Activated naive CD4-positive, alpha-beta T cell treated with Interleukin-2 at 50 U/mL for 16 hours (primary cell): ENCODE data around the gene STIM2.
"Not testable (repeated sequence)": the region's sequence is repeated elsewhere in the genome, so short reads cannot be mapped to it uniquely, and the experiment has no call there.

Source experiments
- DNase-seq: peaks from one replicate; pipeline ENCODE4 v3.0.0-alpha.2; 2020

STIM2 gene

DNA sequence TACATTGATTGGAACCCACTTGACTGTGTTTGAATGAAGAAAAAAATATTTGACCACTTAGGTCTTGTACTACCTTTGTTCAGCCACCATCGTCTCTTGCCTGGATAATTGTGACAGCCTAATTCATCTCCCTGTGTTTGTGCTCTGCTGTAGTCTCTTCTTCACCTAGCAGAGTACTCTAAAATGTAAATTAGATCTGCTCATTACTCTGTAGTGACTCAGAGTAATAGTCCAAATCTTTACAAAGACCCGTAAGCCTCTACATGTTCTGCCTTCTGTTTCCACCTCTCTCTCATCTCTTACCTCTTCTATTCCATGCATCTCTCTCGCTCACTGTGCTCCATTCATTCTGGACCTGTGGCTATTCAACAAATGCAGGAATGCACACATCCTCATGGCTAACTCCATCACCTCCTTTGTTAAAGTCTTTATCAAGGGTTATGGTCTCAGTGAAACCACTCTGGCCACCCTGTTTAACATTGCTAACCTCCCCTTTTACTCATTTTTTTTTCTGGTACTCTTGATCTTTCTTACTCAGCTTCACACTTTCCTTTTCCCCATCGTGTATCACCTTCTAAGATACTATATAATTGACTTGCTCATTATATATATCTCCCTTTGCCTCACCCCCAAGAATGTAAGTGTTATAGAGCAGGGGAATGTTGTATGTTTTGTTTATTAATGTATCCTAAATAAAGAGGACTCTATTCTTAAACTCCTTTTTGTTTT is 98.4 kb downstream of the STIM2 start:
- DNase-seq = no peak

DNA sequence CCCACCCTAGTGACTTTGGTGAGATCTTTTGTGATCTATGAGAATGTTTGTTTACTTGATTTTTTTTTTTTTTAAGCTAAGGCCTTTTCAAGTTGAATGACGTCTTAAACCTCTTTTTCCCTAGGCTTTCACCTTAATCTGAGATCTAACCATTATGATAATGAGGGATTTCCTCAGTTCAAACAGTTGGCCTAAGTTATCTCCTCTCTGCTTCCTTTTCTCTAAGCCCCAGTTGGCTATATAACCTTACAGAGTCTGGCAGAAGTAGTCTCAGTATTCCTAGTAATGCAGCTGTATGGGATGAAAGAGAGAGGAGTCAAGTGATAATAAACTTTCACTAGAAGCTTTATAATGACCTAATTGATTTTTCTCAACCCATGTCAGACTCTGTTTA is 99.0 kb downstream of the STIM2 start:
- DNase-seq = no peak

- DNase-seq = no peak
Measured at GRCh38 chr4:26962720-26963119, 102.1 kb downstream of the STIM2 start.

- no peak for DNase-seq
Measured at GRCh38 chr4:26964512-26964911, 103.9 kb downstream of the STIM2 start.

DNA sequence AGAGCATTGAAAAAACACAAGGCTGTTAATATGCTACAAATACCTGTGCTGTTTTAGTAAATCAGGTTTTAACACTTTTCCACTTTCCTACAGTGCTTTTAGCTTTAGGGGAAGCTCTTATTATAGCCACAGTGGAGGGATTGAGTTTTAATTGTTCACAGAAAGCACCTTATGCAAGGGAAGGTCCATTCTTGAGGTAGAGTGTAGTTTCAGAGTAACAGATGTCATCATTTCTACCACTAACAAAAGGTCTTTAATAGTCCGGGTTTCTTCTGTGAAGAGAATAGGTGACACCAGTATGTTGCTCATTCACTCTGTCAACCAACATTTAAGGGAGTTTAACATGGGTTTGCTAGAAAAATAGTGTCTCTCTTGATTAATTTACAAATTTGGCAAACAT is 104.4 kb downstream of the STIM2 start:
- DNase-seq = no peak

GRCh38 chr4:26975464-26976181 is 115.0 kb downstream of the STIM2 start:
- not testable (repeated sequence) for DNase-seq

GRCh38 chr4:26978387-26979053 is 117.9 kb downstream of the STIM2 start:
- no peak for DNase-seq

- DNase-seq = no peak
Measured at GRCh38 chr4:26984896-26985295, 124.3 kb downstream of the STIM2 start.

GRCh38 chr4:26985873-26986272 is 125.2 kb downstream of the STIM2 start:
- DNase-seq = peak; percentile 14

DNA sequence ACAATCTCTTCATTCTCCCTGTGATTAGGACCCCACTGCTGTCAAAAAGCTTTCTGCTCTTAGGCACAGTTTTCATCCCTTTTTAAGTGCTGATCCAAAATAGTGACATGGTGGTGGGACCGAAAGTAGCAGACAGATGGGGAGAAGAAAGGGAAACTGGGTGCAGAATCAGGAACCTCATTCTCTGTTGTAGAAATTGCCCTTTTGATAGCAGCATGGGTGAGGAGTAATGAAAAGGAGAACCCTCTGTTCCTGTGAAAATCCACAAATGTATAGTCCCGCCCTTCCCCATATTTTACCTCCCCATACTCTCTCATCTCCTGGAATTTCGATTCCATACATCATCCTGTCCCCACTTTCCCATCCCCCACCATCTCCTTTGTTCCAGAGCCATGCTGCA is 126.5 kb downstream of the STIM2 start:
- no peak for DNase-seq

DNA sequence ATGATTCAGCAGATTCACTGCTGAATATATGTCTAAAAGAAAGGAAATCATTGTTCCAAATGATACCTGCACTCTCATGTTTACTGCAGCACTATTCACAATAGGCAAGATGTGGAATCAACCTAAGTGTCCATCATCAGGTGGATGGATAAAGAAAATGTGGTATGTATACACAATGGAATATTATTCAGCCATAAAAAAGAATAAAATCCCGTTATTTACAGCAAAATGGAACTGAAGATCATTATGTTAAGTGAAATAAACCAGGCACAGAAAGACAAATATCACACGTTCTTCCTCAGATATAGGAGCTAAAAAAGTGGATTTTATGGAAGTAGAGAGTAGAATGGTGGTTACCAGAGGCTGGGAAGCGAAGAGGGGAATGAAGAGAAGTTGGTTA is 130.4 kb downstream of the STIM2 start:
- no peak for DNase-seq

- peak; percentile 18 for DNase-seq
Measured at GRCh38 chr4:26992657-26993361, 132.2 kb downstream of the STIM2 start.

DNA sequence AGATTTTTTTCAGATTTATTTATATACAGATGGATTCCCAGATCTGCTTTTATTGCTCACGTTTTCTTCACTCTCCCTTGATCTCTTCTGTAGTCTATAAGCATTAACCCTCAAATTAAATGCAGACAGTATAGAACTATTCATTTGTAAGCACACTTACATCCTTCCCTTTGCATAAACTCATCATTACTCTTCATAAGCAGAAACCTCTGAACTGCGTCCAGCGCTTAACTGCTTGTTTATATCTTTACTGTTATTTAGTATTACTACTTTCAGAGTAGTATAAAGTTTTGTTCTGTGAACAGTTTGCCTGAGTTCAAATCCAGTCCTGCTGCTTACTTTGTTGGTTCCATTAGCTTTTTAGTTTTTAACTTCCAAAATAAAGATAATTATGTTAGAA is 132.9 kb downstream of the STIM2 start:
- DNase-seq = no peak

- DNase-seq = no peak
Measured at GRCh38 chr4:26993967-26994366, 133.3 kb downstream of the STIM2 start.

- no peak for DNase-seq
Measured at GRCh38 chr4:26995316-26995715, 134.7 kb downstream of the STIM2 start.

DNA sequence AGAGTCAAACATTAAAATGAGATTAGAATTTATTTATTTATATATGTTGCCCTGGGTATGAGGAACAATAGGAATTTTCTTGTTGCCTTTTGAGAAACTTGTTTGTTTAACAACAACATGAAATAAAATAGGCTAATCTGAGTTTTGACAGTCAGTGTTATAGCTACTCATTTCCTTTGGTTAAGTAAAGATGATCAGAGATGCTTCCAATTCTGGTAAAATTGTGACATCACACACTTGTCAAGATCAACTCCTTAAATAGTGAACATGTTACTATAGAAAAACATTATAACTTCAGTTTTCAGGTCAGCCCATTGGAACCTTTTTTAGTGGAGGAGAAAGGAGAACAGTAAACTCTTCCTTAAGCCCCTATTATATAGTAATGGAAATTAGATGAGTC is 136.1 kb downstream of the STIM2 start:
- DNase-seq = no peak

DNA sequence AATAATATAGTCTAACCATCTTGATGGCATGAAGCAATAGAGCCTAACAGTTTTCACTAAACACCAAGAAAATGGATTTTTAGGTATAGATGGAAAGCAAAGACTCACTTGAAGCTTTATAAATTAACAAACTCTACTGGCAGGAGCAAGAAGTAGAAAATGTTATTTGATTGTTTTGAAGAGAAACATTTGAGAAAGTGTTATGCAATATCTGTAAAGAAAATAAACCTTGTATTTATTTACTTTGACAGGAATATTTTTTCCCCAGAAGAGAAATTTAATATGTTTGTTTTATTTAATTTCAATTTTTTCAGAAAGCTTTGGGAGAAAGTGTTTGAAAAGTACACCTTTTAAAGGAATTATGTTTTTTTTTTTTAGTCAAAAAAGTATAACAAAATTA is 139.0 kb downstream of the STIM2 start:
- DNase-seq = no peak

- DNase-seq = no peak
Measured at GRCh38 chr4:27000122-27000521, 139.5 kb downstream of the STIM2 start.

DNA sequence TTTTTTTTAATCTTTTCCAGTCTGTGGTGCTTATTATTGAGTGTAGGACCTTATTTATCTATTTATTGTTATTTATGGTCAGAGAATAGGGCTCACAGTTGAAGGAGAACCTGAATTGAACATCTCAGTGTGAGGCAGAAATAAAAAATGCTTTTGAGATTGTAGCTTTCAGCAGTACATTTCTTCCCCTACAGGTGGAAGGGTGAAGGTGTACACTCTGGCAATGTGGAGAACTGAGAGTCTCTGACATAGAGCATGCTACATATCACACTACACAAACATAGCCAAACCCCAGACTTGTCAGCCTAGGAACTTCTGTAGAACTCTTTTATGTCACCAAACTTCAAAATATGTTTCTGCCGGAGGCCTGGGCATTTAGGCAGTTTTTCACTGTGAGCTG is 140.2 kb downstream of the STIM2 start:
- DNase-seq = no peak

GRCh38 chr4:27001398-27002164 is 140.9 kb downstream of the STIM2 start:
- no peak for DNase-seq

DNA sequence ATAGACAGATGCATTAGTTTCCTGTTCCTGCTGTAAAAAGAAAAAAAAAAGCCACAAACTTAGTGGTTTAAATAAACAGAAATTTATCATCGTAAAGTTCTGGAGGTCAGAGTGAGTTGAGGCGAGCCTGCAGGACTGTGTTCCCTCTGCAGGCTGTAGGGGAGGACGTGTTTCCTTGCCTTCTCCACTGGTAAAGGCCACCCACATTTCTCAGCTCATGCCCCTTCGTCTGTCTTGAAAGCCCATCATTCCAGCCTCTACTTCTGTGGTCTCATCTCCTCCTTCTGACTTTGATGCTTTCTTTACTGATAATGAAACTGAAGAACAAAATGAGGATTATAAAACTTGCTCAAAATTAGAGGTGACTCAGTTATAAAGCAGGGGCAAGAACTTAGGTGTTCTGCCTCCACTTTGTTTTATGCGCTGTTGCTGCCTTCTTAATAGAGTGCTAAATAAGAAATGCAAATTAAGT is 143.0 kb downstream of the STIM2 start:
- DNase-seq = peak; percentile 45

GRCh38 chr4:27005501-27005900 is 144.9 kb downstream of the STIM2 start:
- DNase-seq = no peak
